Gastroesophageal sphincter (tissue), 4 donors: ENCODE measurements around the gene ASB18. TPM values are rescaled to one million over a fixed set of nuclear protein-coding genes. Genes with fewer than 3 reads are reported as not detected.

Experiments
- ATAC-seq: fragments of 150-250 bp; one replicate; pipeline ENCODE4 v1.9.1; 2016; ENCODE audit warnings: mild to moderate bottlenecking, moderate library complexity
- H3K27ac ChIP-seq, 4 donors: fragments of 200-600 bp; sonication (generic) in 3 of 4; 1 replicate in 3 of 4; 2 replicates in 1 of 4; pipeline ENCODE4 v1.5.1; 2016 to 2019
- H3K27me3 ChIP-seq: fragments of 200-600 bp; sonication (generic); one replicate; pipeline ENCODE4 v1.5.1; 2019
- H3K36me3 ChIP-seq, 2 donors: fragments of 200-600 bp; sonication (generic); one replicate each; pipeline ENCODE4 v1.5.1; 2019; ENCODE audit warnings: control low read depth in 1 of 2
- H3K4me1 ChIP-seq, 3 donors: fragments of 200-600 bp; sonication (generic); 1 replicate in 2 of 3; 2 replicates in 1 of 3; pipeline ENCODE4 v1.5.1; 2016 to 2019; ENCODE audit warnings: control low read depth in 2 of 3
- H3K4me3 ChIP-seq, 2 donors: fragments of 200-600 bp; sonication (generic); one replicate each; pipeline ENCODE4 v1.5.1; 2019; ENCODE audit warnings: mild to moderate bottlenecking in 1 of 2, moderate library complexity in 1 of 2
- H3K9me3 ChIP-seq, 3 donors: fragments of 200-600 bp; sonication (generic); one replicate each; pipeline ENCODE4 v1.5.1; 2017 to 2019; ENCODE audit warnings: control low read depth in 2 of 3
- CTCF ChIP-seq, 4 experiments: fragments of 200-600 bp in 2 of 4; fragments of 450-650 bp in 2 of 4; sonication (generic) in 1 of 4; IDR thresholded peaks; one replicate each; pipeline ENCODE4 v1.5.1; 2017 to 2019; ENCODE audit warnings: antibody characterized with exemption in 4 of 4, mild to moderate bottlenecking in 2 of 4, moderate library complexity in 2 of 4
- EP300 ChIP-seq: sonication (generic); formaldehyde crosslinking; IDR thresholded peaks from one replicate; pipeline ENCODE4 v1.6.1; 2017; ENCODE audit warnings: antibody characterized with exemption, mild to moderate bottlenecking
- POLR2A ChIP-seq, 2 donors: fragments of 450-650 bp; IDR thresholded peaks; one replicate each; pipeline ENCODE4 v1.6.1; 2017; ENCODE audit warnings: antibody characterized with exemption in 2 of 2, mild to moderate bottlenecking in 2 of 2, moderate library complexity in 1 of 2
- POLR2AphosphoS5 ChIP-seq: sonication (generic); formaldehyde crosslinking; IDR thresholded peaks from one replicate; pipeline ENCODE4 v1.6.1; 2017; ENCODE audit warnings: antibody characterized with exemption
- WGBS, 2 donors: methylation state at CpG; one replicate each; pipeline ENCODE4 v1.1.5; 2018; ENCODE audit warnings: low coverage in 1 of 2; 5-methylcytosine and 5-hydroxymethylcytosine counted together
- total RNA-seq, 4 donors: library from RNA; depleted of rRNA; stranded (reverse); fragments of >200 nt; gene quantifications; one replicate each; pipeline ENCODE4 v1.1.0, GENCODE V29; 2016

ASB18 gene
- total RNA-seq, 4 donors from 2014 or later = not detected

DNA sequence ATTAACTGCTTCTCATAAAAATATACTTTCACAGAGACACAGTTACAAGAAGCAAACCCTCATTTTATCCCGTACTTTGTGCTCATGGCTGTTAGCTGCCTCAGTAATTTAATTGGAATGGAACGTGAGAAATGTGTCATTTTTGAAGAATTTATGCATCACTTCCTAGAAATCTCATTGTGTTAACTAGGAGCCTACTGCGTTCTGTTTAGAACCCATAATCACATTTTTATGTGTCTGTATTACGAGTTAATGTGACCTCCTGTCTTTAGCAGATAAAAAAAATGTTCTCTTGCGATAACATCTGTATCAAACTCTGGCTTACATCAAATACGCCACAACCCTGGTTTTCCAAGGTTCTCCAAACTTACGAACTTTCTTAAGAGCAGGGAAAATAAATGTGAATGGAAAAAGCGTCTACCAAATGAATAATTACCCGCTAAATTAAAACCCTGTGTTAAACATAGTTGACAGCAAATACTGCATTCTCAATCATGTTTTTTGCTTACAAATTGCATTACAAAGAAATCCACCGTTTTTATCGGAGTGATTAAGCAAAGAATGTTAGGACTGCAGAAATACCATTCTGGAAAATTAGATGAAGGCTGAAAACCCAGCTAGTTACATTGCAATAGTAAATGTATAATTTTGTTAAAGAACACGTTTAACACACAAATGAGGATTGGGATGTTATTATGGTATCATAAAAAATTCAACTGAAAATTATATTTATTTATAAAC is 84.0 kb downstream of the ASB18 start:
- no peak overlapping the region for H3K4me3 ChIP-seq
- H3K27me3 ChIP-seq = peaks cover 98% of the 10 kb centered on the region
- H3K27ac ChIP-seq = no peak overlapping the region
- TF ChIP-seq POLR2A (IDR thresholded peaks at IDR 0.05) = no peak
- no peak for TF ChIP-seq CTCF (IDR thresholded peaks at IDR 0.05)
- no peak for TF ChIP-seq EP300
- no peak for TF ChIP-seq POLR2AphosphoS5
- 14 to 24% methylated on average over 12 of the region's 12 CpGs for WGBS, 2 donors
- no peak for ATAC-seq
- H3K36me3 ChIP-seq = no peaks in the 10 kb centered on the region
- peaks cover 0 to 27% (median 7%) of the 10 kb centered on the region in 3 donors for H3K4me1 ChIP-seq
- peaks cover 0 to 12% (median 0%) of the 10 kb centered on the region in 3 donors for H3K9me3 ChIP-seq

- ATAC-seq = no peak
- Histone ChIP-seq H3K27ac (no peak overlapping the region), H3K4me1 (peaks cover 0 to 27% (median 7%) of the 10 kb centered on the region in 3 donors), H3K4me3 (no peak overlapping the region), H3K36me3 (no peaks in the 10 kb centered on the region), H3K9me3 (peaks cover 0 to 4% (median 0%) of the 10 kb centered on the region in 3 donors), H3K27me3 (peaks cover 98% of the 10 kb centered on the region)
- WGBS, 2 donors = 0 to 6% methylated on average over 1 to 20 of the region's 59 CpGs
- TF ChIP-seq CTCF (IDR thresholded peaks at IDR 0.05) = no peak
- TF ChIP-seq POLR2A (IDR thresholded peaks at IDR 0.05) = no peak
- no peak for TF ChIP-seq EP300
- no peak for TF ChIP-seq POLR2AphosphoS5
Observed at GRCh38 chr2:236179236-236180075, 84.8 kb downstream of the ASB18 start.

DNA sequence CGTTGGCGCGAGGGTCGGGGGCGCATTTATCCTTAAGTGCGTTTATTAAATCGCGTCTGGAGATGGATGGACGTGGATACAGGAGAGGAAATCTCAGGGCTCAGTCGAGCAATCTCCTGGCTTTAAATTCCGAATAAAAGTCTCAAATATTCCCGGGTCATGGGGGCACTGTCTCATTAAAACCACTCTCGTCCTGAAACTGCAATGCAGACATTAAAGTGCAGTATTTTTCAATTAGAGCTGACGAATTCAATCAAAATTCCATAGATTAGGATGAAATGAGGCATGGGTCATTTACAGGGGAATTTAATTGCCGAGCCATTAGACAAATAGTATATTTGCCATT is 85.3 kb downstream of the ASB18 start:
- WGBS, 2 donors = 3 to 4% methylated on average over 5 to 10 of the region's 15 CpGs
- no peaks in the 10 kb centered on the region for H3K9me3 ChIP-seq
- H3K27me3 ChIP-seq = peaks cover 98% of the 10 kb centered on the region
- TF ChIP-seq CTCF (IDR thresholded peaks at IDR 0.05) (no peak), POLR2AphosphoS5 (no peak), EP300 (no peak), POLR2A (IDR thresholded peaks at IDR 0.05) (no peak)
- no peak for ATAC-seq
- no peaks in the 10 kb centered on the region for H3K36me3 ChIP-seq
- no peak overlapping the region for H3K27ac ChIP-seq
- peak overlapping the region in 1 of 2 donors; percentile 37 for H3K4me3 ChIP-seq
- H3K4me1 ChIP-seq = peaks cover 0 to 27% (median 7%) of the 10 kb centered on the region in 3 donors

DNA sequence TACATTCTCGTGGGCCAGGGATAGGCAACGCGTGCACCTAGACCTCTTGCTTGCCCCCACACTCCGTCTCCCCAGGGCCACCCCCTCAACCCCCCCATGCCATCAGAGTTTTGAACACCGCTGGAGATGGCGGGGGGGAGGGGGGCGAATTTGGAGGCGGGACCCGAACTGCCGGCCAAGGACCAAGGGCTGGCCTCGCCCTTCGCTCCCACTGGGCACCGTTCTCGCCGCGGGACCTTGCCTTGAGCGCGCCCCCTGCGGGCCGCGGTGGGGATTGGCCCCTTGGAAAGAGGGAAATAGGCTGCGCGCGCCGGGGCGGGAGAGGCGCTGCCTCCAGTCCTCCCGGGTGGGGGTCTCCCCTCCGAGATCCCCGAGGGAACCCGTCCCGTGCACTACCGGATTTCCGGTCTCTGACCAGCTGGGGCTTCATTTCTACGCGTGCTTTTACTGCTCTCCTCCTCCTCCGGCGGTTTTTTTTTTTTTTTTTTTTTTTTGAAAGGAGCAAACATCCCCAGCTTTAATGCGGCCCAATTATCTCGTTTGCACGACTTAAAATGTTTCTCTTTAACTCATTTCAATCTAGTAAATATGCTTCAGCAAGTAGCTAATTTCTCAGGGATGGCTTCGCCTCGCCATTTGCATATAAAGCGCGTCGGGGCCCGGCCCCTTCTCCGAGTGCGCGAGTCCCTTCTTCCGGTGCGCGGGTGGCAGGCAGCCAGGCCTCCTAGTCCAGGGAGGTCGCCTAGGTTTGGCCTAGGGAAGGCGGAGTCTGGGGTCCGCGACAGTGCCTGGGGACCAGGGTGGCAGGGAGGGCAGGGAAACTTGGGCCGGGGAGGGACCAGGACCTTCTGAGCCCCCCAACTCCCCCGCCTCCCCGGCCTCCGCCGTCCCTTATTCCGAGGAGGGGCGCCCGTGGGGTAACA is 86.0 kb downstream of the ASB18 start:
- peak; percentile 51 for ATAC-seq
- Histone ChIP-seq H3K4me1 (peaks cover 0 to 33% (median 7%) of the 10 kb centered on the region in 3 donors), H3K9me3 (no peaks in the 10 kb centered on the region), H3K36me3 (no peaks in the 10 kb centered on the region), H3K4me3 (peak overlapping the region in 1 of 2 donors; percentile 37), H3K27ac (no peak overlapping the region), H3K27me3 (peaks cover 98% of the 10 kb centered on the region)
- TF ChIP-seq CTCF (IDR thresholded peaks at IDR 0.05) (peak; percentile 48 to 80 (median 69)), EP300 (no peak), POLR2A (IDR thresholded peaks at IDR 0.05) (no peak), POLR2AphosphoS5 (no peak)
- 5% methylated on average over 7 to 21 of the region's 65 CpGs for WGBS, 2 donors
